Measurements from ENCODE around the gene MAN2B2.

MAN2B2 gene

GRCh38 chr4:6574747-6575502, at the start of gene MAN2B2:
Gene MAN2B2, plus strand, starts transcription at chr4:6575189. Its CDS starts 22 bp downstream, at chr4:6575211.
- H3K9me3 Mint-ChIP-seq: peaks cover 9% of the 10 kb centered on the region
- H3K4me3 Mint-ChIP-seq: peak within 1 kb of the TSS; percentile 85
- intact Hi-C loops (cut with micrococcal nuclease): no loop called here
- H3K36me3 Mint-ChIP-seq (ENCODE audit: low read depth): peaks cover 33% of the 10 kb centered on the region
- peak within 1 kb of the TSS; percentile 80 for H3K27ac Mint-ChIP-seq
- H3K4me1 Mint-ChIP-seq (ENCODE audit: low read depth): peaks cover 11% of the 10 kb centered on the region
- peaks cover 21% of the 10 kb centered on the region for H3K27me3 Mint-ChIP-seq

DNA sequence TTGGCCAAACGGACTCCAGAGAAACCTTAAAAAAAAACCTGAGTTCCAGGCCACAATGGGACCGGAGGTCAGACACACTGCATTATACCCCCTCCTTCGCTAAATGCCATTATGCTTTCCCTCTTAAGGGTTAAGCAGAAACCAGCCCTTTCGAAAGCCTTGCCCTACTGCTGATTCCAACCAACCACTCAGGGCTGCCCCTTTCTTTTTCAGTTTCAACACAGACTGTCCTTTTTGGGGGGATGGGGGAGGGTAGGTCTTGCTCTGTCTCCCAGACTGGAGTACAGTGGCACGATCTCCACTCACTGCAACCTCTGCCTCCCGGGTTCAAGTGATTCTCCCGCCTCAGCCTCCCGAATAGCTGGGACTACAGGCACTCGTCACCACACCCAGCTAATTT, 49.5 kb upstream of the MAN2B2 start:
- intact Hi-C loops (cut with micrococcal nuclease): no loop called here
- no peaks in the 10 kb centered on the region for H3K9me3 Mint-ChIP-seq
- H3K27me3 Mint-ChIP-seq: peaks cover 4% of the 10 kb centered on the region
- H3K27ac Mint-ChIP-seq: no peak overlapping the region
- H3K36me3 Mint-ChIP-seq (ENCODE audit: low read depth): no peaks in the 10 kb centered on the region
- no peaks in the 10 kb centered on the region for H3K4me1 Mint-ChIP-seq (ENCODE audit: low read depth)
- H3K4me3 Mint-ChIP-seq: no peak overlapping the region

GRCh38 chr4:6526156-6526555, 48.8 kb upstream of the MAN2B2 start:
- H3K9me3 Mint-ChIP-seq: no peaks in the 10 kb centered on the region
- intact Hi-C loops (cut with micrococcal nuclease): no loop called here
- no peak overlapping the region for H3K27ac Mint-ChIP-seq
- no peak overlapping the region for H3K4me3 Mint-ChIP-seq
- no peaks in the 10 kb centered on the region for H3K4me1 Mint-ChIP-seq (ENCODE audit: low read depth)
- peaks cover 4% of the 10 kb centered on the region for H3K27me3 Mint-ChIP-seq
- no peaks in the 10 kb centered on the region for H3K36me3 Mint-ChIP-seq (ENCODE audit: low read depth)

DNA sequence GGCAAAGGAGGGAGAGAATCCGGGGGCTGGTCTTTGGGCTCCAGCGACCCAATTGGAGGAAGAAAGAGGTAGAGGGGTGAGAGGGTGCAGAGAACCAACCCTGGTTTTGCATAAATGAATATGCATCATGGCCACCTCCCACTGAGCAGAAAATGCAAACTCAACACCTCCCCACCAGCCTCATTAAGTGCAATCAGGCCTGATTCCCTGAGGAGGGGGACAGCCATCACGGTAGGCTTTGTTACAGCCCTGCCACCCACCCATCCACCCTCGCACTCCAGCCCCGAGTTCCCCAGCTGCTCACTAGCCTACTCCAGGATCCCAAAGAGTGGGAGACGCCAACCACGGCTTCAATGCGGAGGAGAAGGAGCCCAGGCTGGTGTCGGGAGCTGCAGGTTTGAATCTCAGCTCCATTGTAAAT, 48.3 kb upstream of the MAN2B2 start:
- no peaks in the 10 kb centered on the region for H3K36me3 Mint-ChIP-seq (ENCODE audit: low read depth)
- no peaks in the 10 kb centered on the region for H3K9me3 Mint-ChIP-seq
- no peak overlapping the region for H3K27ac Mint-ChIP-seq
- intact Hi-C loops (cut with micrococcal nuclease): no loop called here
- no peaks in the 10 kb centered on the region for H3K4me1 Mint-ChIP-seq (ENCODE audit: low read depth)
- peaks cover 4% of the 10 kb centered on the region for H3K27me3 Mint-ChIP-seq
- no peak overlapping the region for H3K4me3 Mint-ChIP-seq

DNA sequence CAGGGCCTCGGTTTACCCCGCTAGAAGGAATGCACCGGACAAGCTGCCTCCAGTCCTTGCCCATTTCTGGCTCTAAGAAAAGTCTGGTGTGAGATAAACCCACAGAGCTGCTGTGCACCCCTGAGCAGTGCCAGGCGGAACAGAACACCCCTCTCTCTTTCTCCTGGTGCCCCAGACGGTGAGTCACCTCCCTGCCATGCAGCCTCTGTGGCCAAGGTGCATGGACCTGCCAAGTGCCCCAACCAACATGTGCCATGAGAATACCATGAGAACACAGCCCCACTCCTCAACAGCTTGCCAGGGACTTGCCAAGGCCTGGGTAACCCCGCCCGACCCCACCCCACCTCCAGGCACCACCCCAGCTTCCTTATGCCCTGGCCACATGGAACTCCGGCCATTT, 47.7 kb upstream of the MAN2B2 start:
- intact Hi-C loops (cut with micrococcal nuclease): no loop called here
- Mint-ChIP-seq H3K4me3 (no peak overlapping the region), H3K36me3 (ENCODE audit: low read depth) (no peaks in the 10 kb centered on the region), H3K27ac (no peak overlapping the region), H3K27me3 (peaks cover 4% of the 10 kb centered on the region), H3K9me3 (no peaks in the 10 kb centered on the region), H3K4me1 (ENCODE audit: low read depth) (no peaks in the 10 kb centered on the region)

- H3K4me1 Mint-ChIP-seq (ENCODE audit: low read depth): no peaks in the 10 kb centered on the region
- peaks cover 4% of the 10 kb centered on the region for H3K27me3 Mint-ChIP-seq
- H3K36me3 Mint-ChIP-seq (ENCODE audit: low read depth): no peaks in the 10 kb centered on the region
- H3K27ac Mint-ChIP-seq: no peak overlapping the region
- no peaks in the 10 kb centered on the region for H3K9me3 Mint-ChIP-seq
- H3K4me3 Mint-ChIP-seq: no peak overlapping the region
- intact Hi-C loops (cut with micrococcal nuclease): no loop called here
Measured at GRCh38 chr4:6527683-6528595, 47.0 kb upstream of the MAN2B2 start.

- H3K27ac Mint-ChIP-seq: no peak overlapping the region
Measured at GRCh38 chr4:6529021-6529420, 46.0 kb upstream of the MAN2B2 start.

DNA sequence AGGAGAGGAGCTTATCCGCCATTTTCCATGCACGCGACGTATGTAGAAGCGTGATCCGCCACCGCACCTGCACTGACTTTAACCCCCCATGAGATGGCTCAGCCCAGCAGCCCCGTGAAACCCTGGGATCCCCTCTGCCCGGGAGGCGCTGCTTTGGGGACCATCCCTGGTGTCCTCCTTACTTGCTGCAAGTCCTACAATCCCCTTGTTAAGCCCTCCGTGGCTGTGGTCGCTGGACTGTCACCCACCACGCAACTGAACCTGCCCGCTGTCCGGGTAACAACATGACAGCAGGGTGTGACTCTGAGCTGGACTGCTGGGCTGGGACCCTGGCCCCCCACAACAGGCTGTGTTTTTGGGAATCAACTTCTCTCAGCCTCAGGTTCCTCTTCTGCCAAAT, 44.7 kb upstream of the MAN2B2 start:
- Mint-ChIP-seq H3K27me3 (peaks cover 4% of the 10 kb centered on the region), H3K27ac (no peak overlapping the region), H3K4me3 (no peak overlapping the region), H3K36me3 (ENCODE audit: low read depth) (no peaks in the 10 kb centered on the region), H3K9me3 (no peaks in the 10 kb centered on the region), H3K4me1 (ENCODE audit: low read depth) (no peaks in the 10 kb centered on the region)
- intact Hi-C loops (cut with micrococcal nuclease): no loop called here

More at GRCh38 chr4:6529021-6529420, 46.0 kb upstream of the MAN2B2 start:
- H3K27me3 Mint-ChIP-seq: peaks cover 4% of the 10 kb centered on the region
- no peaks in the 10 kb centered on the region for H3K36me3 Mint-ChIP-seq (ENCODE audit: low read depth)
- no peak overlapping the region for H3K4me3 Mint-ChIP-seq
- H3K9me3 Mint-ChIP-seq: no peaks in the 10 kb centered on the region
- intact Hi-C loops (cut with micrococcal nuclease): no loop called here
- H3K4me1 Mint-ChIP-seq (ENCODE audit: low read depth): no peaks in the 10 kb centered on the region

DNA sequence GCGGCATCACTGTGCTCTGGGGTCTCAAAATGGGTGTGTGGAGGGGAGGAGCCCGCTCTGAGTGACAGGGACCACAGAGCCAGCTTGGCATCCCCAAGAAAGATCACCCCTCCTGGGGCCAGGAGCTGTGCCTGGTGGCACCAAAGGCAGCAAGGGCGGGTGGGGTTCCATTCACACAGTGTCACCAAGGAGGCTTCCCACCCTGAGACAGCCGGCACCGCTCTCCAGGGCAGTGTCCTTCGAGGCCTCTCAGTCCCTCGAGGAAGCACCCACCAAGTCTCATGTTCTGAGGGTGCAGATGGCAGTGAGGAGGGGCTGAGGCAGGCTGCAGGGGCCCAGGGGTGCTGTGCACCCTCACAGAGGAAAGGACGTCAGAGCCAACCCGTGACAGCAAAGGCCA, 44.0 kb upstream of the MAN2B2 start:
- H3K36me3 Mint-ChIP-seq (ENCODE audit: low read depth): no peaks in the 10 kb centered on the region
- intact Hi-C loops (cut with micrococcal nuclease): no loop called here
- no peak overlapping the region for H3K27ac Mint-ChIP-seq
- H3K9me3 Mint-ChIP-seq: no peaks in the 10 kb centered on the region
- peaks cover 4% of the 10 kb centered on the region for H3K27me3 Mint-ChIP-seq
- H3K4me1 Mint-ChIP-seq (ENCODE audit: low read depth): no peaks in the 10 kb centered on the region
- H3K4me3 Mint-ChIP-seq: no peak overlapping the region

- H3K27ac Mint-ChIP-seq: no peak overlapping the region
- H3K9me3 Mint-ChIP-seq: no peaks in the 10 kb centered on the region
- intact Hi-C loops (cut with micrococcal nuclease): no loop called here
- H3K4me3 Mint-ChIP-seq: no peak overlapping the region
- no peaks in the 10 kb centered on the region for H3K27me3 Mint-ChIP-seq
- no peaks in the 10 kb centered on the region for H3K36me3 Mint-ChIP-seq (ENCODE audit: low read depth)
- no peaks in the 10 kb centered on the region for H3K4me1 Mint-ChIP-seq (ENCODE audit: low read depth)
Measured at GRCh38 chr4:6532102-6532501, 42.9 kb upstream of the MAN2B2 start.

- no peak overlapping the region for H3K27ac Mint-ChIP-seq
Measured at GRCh38 chr4:6532658-6533057, 42.3 kb upstream of the MAN2B2 start.

DNA sequence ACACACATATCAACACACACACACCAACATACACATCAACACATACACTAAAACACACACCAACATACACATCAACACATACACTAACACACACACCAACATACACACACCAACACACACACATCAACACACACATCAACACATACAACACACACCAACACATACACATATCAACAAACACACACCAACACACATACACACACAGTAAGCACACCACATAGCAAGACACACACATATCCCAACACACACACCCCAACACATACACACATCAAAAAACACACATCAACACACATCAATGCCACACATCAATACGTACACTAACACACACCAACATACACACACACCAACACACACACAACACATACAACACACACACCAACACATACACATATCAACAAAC, 40.9 kb upstream of the MAN2B2 start:
- H3K4me1 Mint-ChIP-seq (ENCODE audit: low read depth): no peaks in the 10 kb centered on the region
- peaks cover 1% of the 10 kb centered on the region for H3K27me3 Mint-ChIP-seq
- H3K4me3 Mint-ChIP-seq: no peak overlapping the region
- H3K9me3 Mint-ChIP-seq: no peaks in the 10 kb centered on the region
- intact Hi-C loops (cut with micrococcal nuclease): no loop called here
- H3K27ac Mint-ChIP-seq: no peak overlapping the region
- no peaks in the 10 kb centered on the region for H3K36me3 Mint-ChIP-seq (ENCODE audit: low read depth)

More at GRCh38 chr4:6532658-6533057, 42.3 kb upstream of the MAN2B2 start:
- no peak overlapping the region for H3K4me3 Mint-ChIP-seq
- intact Hi-C loops (cut with micrococcal nuclease): no loop called here
- H3K36me3 Mint-ChIP-seq (ENCODE audit: low read depth): no peaks in the 10 kb centered on the region
- H3K9me3 Mint-ChIP-seq: no peaks in the 10 kb centered on the region
- no peaks in the 10 kb centered on the region for H3K4me1 Mint-ChIP-seq (ENCODE audit: low read depth)
- no peaks in the 10 kb centered on the region for H3K27me3 Mint-ChIP-seq

- no peaks in the 10 kb centered on the region for H3K36me3 Mint-ChIP-seq (ENCODE audit: low read depth)
- H3K27ac Mint-ChIP-seq: no peak overlapping the region
- no peak overlapping the region for H3K4me3 Mint-ChIP-seq
- H3K27me3 Mint-ChIP-seq: peaks cover 1% of the 10 kb centered on the region
- intact Hi-C loops (cut with micrococcal nuclease): no loop called here
- no peaks in the 10 kb centered on the region for H3K4me1 Mint-ChIP-seq (ENCODE audit: low read depth)
- no peaks in the 10 kb centered on the region for H3K9me3 Mint-ChIP-seq
Measured at GRCh38 chr4:6534618-6535328, 40.2 kb upstream of the MAN2B2 start.

DNA sequence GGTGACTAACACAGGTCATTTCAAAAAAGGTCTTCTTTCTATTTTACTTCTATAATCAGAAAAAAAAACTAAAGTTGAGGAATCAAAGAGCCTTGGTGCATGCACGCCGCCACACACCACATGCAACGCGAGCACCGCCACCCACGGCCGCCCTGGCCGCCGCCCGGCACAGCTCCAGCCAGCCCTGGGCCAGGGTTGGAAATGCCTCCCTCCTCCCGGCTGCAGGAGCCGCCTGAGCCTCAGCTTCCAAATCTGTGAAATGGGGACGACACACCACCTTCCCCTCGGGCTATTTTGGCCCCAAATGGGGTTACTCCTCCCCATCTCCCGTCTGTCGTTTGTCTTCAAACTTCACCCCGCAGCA, 39.7 kb upstream of the MAN2B2 start:
- peaks cover 1% of the 10 kb centered on the region for H3K27me3 Mint-ChIP-seq
- peaks cover 3% of the 10 kb centered on the region for H3K9me3 Mint-ChIP-seq
- no peaks in the 10 kb centered on the region for H3K4me1 Mint-ChIP-seq (ENCODE audit: low read depth)
- H3K27ac Mint-ChIP-seq: no peak overlapping the region
- H3K36me3 Mint-ChIP-seq (ENCODE audit: low read depth): no peaks in the 10 kb centered on the region
- intact Hi-C loops (cut with micrococcal nuclease): no loop called here
- H3K4me3 Mint-ChIP-seq: no peak overlapping the region

Data from dendritic cell treated with granulocyte-macrophage colony-stimulating factor and Interleukin-4, amounts not matched to agents 40 ng/mL and 50 ng/mL, for 4 days (primary cell).